ENCODE measurements around the gene WASF2. TPM values are rescaled to one million over a fixed set of nuclear protein-coding genes. Genes with fewer than 3 reads are reported as not detected.

Gene WASF2
- total and polyA plus RNA-seq, 12 donors, result 17.4 to 159 (median 60.9) TPM

DNA sequence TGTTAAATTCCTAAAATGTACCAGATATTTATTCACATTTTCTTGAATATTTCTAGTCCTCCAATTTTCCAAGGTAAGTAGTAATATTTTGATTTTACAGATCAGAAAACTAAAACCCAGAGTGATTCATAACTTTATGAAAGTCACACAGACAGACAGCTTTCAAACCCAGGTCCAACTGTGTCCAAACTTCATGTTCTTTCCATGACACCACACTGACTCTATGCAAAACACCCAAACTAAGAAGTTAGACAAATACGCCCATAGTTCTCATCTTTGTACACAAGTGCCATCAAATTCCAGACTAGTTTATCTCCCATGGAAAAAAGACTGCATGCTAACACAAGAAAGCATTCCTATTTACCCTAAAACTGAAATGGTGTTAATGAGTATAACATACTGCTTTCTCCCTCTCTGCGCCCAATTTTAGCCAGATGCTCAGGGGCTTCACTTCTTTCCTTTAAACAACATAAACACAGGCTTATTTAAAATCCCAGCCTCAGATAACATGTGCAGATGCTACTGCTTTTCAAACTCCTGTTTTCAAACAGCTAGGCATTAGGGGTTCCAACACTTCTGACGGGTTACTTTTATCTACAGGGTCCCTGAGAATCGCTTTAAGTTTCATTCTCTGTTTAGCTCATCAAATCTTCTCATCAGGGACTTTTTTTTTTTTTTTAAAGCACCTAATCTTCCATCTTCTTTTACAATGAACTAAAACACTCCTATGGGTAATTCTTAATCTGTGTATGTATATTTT is 44.6 kb downstream of the WASF2 start:
- Histone ChIP-seq H3K9me3 (replicated peaks in 1 of 3) (no peaks in the 10 kb centered on the region), H3K4me1 (replicated peaks in 1 of 2) (peaks cover 8 to 46% of the 10 kb centered on the region in 2 donors), H3K27me3 (no peaks in the 10 kb centered on the region), H3K27ac (no peak overlapping the region), H3K4me3 (no peak overlapping the region), H3K36me3 (replicated peaks in 1 of 2) (no peaks in the 10 kb centered on the region)
- DNase-seq, result no peak
- intact Hi-C loops (cut with DNase I), result no loop called here
- 75 to 81% (median 77%) methylated on average over 4 of the region's 4 CpGs for WGBS, 4 donors
- no peak for TF ChIP-seq POLR2A (IDR thresholded peaks at IDR 0.05)
- TF ChIP-seq, protein P1, sequence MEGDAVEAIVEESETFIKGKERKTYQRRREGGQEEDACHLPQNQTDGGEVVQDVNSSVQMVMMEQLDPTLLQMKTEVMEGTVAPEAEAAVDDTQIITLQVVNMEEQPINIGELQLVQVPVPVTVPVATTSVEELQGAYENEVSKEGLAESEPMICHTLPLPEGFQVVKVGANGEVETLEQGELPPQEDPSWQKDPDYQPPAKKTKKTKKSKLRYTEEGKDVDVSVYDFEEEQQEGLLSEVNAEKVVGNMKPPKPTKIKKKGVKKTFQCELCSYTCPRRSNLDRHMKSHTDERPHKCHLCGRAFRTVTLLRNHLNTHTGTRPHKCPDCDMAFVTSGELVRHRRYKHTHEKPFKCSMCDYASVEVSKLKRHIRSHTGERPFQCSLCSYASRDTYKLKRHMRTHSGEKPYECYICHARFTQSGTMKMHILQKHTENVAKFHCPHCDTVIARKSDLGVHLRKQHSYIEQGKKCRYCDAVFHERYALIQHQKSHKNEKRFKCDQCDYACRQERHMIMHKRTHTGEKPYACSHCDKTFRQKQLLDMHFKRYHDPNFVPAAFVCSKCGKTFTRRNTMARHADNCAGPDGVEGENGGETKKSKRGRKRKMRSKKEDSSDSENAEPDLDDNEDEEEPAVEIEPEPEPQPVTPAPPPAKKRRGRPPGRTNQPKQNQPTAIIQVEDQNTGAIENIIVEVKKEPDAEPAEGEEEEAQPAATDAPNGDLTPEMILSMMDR (IDR thresholded peaks at IDR 0.05), result no peak

DNA sequence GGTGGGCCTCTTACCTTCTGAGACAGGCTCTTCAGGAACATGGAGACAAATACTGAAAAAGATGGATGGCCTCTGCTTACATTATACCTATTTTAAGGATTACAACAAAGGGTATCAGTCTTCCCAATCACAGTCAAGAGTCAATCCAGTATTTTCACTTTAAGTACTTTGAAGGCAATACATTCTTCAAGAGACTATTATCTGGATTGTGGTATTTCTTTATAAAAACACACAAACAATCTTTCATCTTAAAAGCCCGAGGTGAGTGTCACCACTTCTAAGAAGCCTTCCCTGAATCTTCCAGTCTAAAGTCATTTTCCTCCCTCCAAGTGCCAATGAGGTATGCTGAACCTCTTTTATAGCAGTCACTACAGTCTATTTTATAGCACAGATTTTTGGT is 45.3 kb downstream of the WASF2 start:
- no peak overlapping the region for H3K27ac ChIP-seq
- peaks cover 8 to 47% of the 10 kb centered on the region in 2 donors for H3K4me1 ChIP-seq (replicated peaks in 1 of 2)
- no peak overlapping the region for H3K4me3 ChIP-seq
- DNase-seq, result no peak
- intact Hi-C loops (cut with DNase I), result no loop called here
- no peaks in the 10 kb centered on the region for H3K9me3 ChIP-seq (replicated peaks in 1 of 3)
- TF ChIP-seq, protein P1 (IDR thresholded peaks at IDR 0.05), result no peak
- no peak for TF ChIP-seq POLR2A (IDR thresholded peaks at IDR 0.05)
- H3K36me3 ChIP-seq (replicated peaks in 1 of 2), result no peaks in the 10 kb centered on the region
- WGBS, 4 donors, result 6 to 41% (median 31%) methylated on average over 1 of the region's 1 CpG
- H3K27me3 ChIP-seq, result no peaks in the 10 kb centered on the region

DNA sequence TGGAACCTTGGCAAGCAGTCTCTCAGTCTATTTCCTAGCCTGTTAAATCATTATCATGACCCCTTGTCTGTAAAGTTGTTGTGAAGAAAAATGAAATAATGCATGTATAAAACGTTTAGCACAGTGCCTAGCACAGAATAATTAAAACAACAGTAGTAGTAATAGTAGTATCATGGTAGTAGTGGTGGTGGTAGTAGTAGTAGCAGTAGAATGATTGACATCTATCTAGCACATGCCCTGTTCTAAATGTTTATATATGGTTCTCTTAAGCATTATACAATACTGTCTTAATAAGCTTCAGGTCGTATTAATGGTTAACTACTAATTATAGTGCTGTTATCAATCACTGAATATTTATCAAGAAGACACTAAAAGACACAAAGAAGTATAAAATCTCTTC is 50.8 kb downstream of the WASF2 start:
- peak overlapping the region in 2 of 5 donors; percentile 22 to 62 for H3K27ac ChIP-seq
- no peak for TF ChIP-seq POLR2A (IDR thresholded peaks at IDR 0.05)
- TF ChIP-seq, protein P1 (IDR thresholded peaks at IDR 0.05), result no peak
- no peak overlapping the region for H3K4me3 ChIP-seq
- H3K27me3 ChIP-seq, result no peaks in the 10 kb centered on the region
- H3K36me3 ChIP-seq (replicated peaks in 1 of 2), result no peaks in the 10 kb centered on the region
- peaks cover 34 to 58% of the 10 kb centered on the region in 2 donors for H3K4me1 ChIP-seq (replicated peaks in 1 of 2)
- no peaks in the 10 kb centered on the region for H3K9me3 ChIP-seq (replicated peaks in 1 of 3)
- 34 to 48% (median 38%) methylated on average over 2 of the region's 2 CpGs for WGBS, 4 donors
- intact Hi-C loops (cut with DNase I), result loop anchor here in 1 of 2 donors (10.0 kb wide), 1 partner anchor 46 kb away; no protein-coding TSS in a partner anchor
- DNase-seq, result no peak

DNA sequence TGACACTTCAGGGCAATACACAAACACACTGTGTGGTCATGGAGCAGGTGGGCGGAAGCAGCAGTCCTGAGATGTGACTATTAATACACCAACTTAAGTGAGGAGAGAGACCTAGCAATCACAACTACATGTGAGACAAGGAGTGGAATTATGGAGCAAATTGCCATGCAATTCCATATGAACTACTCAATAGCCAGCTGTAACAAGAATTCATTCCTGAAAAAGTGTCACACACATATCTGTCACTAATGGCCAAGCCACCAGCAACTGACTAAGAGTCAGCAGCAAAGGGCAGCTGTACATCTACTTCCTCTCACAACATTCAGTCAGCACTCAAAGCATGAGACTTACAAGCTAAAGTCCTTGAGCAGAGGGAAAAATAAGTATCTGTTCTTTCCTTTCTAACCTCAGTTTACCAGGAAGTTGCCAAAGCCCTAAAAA is 51.3 kb downstream of the WASF2 start:
- DNase-seq, result peak in 1 of 7 donors; percentile 20
- Histone ChIP-seq H3K4me1 (replicated peaks in 1 of 2) (peaks cover 40 to 63% of the 10 kb centered on the region in 2 donors), H3K27ac (peak overlapping the region in 2 of 5 donors; percentile 22 to 62), H3K4me3 (no peak overlapping the region), H3K9me3 (replicated peaks in 1 of 3) (no peaks in the 10 kb centered on the region), H3K36me3 (replicated peaks in 1 of 2) (no peaks in the 10 kb centered on the region), H3K27me3 (no peaks in the 10 kb centered on the region)
- TF ChIP-seq POLR2A (IDR thresholded peaks at IDR 0.05), result no peak
- TF ChIP-seq, protein P1 (IDR thresholded peaks at IDR 0.05), result no peak
- 86 to 90% (median 89%) methylated on average over 1 of the region's 1 CpG for WGBS, 4 donors
- intact Hi-C loops (cut with DNase I), result loop anchor here in 1 of 2 donors (10.0 kb wide), 1 partner anchor 46 kb away; no protein-coding TSS in a partner anchor
